ENCODE data around the gene POLDIP2. TPM values are rescaled to one million over a fixed set of nuclear protein-coding genes. Genes with fewer than 3 reads are reported as not detected.

POLDIP2 gene
- total and polyA plus RNA-seq, 12 donors = 74.2 to 204 (median 175) TPM

DNA sequence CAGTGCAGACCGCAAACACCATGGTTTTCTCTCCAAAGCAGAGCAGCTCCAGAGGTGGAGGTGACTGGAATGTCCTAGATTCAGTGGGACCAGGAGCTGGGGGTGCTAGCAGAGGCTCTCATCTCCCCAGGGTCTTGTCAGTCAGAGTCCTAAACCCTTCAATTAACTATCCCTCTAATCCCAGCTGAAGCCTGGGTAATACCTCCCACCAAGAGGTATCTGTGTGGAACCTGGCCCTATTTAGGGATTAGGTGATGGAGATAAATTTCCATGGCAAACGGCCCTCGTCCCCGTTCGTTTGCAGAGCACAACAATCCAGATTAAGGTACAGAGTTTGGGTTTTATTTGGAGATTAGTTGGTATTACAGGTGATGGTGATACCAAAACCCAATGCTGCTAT is 5.9 kb upstream of the POLDIP2 start:
- Histone ChIP-seq H3K4me3 (no peak overlapping the region), H3K36me3 (replicated peaks in 1 of 2) (peaks cover 0 to 55% of the 10 kb centered on the region in 2 donors), H3K9me3 (replicated peaks in 1 of 3) (no peaks in the 10 kb centered on the region), H3K4me1 (replicated peaks in 1 of 2) (peaks cover 4 to 5% of the 10 kb centered on the region in 2 donors), H3K27ac (no peak overlapping the region), H3K27me3 (no peaks in the 10 kb centered on the region)
- intact Hi-C loops (cut with DNase I) = no loop called here
- no peak for DNase-seq
- 91 to 96% (median 93%) methylated on average over 5 of the region's 5 CpGs for WGBS, 4 donors
- TF ChIP-seq, protein P1, sequence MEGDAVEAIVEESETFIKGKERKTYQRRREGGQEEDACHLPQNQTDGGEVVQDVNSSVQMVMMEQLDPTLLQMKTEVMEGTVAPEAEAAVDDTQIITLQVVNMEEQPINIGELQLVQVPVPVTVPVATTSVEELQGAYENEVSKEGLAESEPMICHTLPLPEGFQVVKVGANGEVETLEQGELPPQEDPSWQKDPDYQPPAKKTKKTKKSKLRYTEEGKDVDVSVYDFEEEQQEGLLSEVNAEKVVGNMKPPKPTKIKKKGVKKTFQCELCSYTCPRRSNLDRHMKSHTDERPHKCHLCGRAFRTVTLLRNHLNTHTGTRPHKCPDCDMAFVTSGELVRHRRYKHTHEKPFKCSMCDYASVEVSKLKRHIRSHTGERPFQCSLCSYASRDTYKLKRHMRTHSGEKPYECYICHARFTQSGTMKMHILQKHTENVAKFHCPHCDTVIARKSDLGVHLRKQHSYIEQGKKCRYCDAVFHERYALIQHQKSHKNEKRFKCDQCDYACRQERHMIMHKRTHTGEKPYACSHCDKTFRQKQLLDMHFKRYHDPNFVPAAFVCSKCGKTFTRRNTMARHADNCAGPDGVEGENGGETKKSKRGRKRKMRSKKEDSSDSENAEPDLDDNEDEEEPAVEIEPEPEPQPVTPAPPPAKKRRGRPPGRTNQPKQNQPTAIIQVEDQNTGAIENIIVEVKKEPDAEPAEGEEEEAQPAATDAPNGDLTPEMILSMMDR (IDR thresholded peaks at IDR 0.05) = no peak
- TF ChIP-seq POLR2A (IDR thresholded peaks at IDR 0.05) = no peak

DNA sequence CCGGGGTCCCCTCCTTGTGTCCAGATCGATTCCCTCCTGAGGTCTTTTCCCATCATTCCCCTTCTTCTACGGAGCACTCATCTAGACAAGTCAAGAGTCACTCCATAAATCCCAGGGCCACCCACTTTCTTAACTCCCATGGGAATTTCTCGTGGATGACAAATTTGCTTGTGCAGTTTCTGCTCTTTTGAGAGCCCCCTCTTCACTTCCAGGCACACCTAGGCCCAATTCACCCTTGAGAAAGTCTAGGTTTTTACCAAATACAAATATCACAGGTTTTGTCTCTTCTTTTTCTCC is 522 bp upstream of the POLDIP2 start:
- 3 to 6% (median 3%) methylated on average over 4 of the region's 4 CpGs for WGBS, 4 donors
- Histone ChIP-seq H3K4me3 (peak overlapping the region; percentile 31 to 97 (median 70)), H3K36me3 (replicated peaks in 1 of 2) (peaks cover 0 to 67% of the 10 kb centered on the region in 2 donors), H3K4me1 (replicated peaks in 1 of 2) (peaks cover 16 to 21% of the 10 kb centered on the region in 2 donors), H3K27ac (peak overlapping the region in 4 of 5 donors; percentile 59 to 97 (median 90)), H3K27me3 (no peaks in the 10 kb centered on the region), H3K9me3 (replicated peaks in 1 of 3) (no peaks in the 10 kb centered on the region)
- intact Hi-C loops (cut with DNase I) = no loop called here
- DNase-seq = no peak
- TF ChIP-seq, protein P1 (IDR thresholded peaks at IDR 0.05) = no peak
- no peak for TF ChIP-seq POLR2A (IDR thresholded peaks at IDR 0.05)

DNA sequence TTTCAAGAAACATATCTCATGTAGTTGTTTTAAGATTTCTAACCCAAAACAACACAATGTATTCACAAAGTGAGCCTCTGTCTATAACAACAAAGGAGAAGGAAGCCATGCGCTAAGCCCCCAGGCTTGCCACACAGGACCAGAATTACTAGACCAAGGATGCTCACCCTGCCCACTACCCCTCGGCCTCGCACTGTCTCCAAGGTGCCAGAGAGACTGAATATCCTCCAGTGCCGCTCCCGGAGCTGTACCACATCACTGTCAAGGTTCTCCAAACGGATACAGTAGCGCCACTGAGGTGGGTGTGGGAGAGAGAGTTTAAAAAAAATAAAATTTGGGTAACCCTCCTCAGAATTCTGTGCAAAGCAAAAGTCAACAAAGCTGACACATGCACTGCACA is 7.1 kb downstream of the POLDIP2 start:
- intact Hi-C loops (cut with DNase I) = no loop called here
- Histone ChIP-seq H3K4me1 (replicated peaks in 1 of 2) (peaks cover 24 to 35% of the 10 kb centered on the region in 2 donors), H3K36me3 (replicated peaks in 1 of 2) (peaks cover 0 to 87% of the 10 kb centered on the region in 2 donors), H3K4me3 (no peak overlapping the region), H3K27me3 (no peaks in the 10 kb centered on the region), H3K9me3 (replicated peaks in 1 of 3) (no peaks in the 10 kb centered on the region), H3K27ac (no peak overlapping the region)
- no peak for DNase-seq
- TF ChIP-seq, protein P1 (IDR thresholded peaks at IDR 0.05) = no peak
- TF ChIP-seq POLR2A (IDR thresholded peaks at IDR 0.05) = no peak
- WGBS, 4 donors = 81 to 90% (median 84%) methylated on average over 7 of the region's 7 CpGs

DNA sequence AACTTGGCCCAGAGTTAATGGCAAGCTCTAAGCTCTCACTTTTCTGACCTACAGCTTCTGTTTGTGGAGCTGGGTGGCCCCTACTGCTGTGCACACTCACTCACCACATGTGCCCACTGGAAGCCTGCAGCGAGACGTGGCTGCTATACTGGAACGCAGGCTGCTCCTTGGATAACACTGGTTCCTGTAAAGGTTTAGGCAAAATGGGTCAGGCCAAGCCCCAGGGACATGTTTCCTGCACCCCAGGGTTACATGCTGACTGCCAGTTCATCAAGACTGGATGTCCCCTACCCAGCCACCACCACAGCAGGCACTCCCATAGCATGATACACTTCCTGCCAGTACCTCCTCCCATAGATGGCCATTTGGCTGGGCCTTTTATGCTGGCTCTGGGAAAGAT is 8.3 kb downstream of the POLDIP2 start:
- Histone ChIP-seq H3K36me3 (replicated peaks in 1 of 2) (peaks cover 0 to 88% of the 10 kb centered on the region in 2 donors), H3K4me3 (no peak overlapping the region), H3K4me1 (replicated peaks in 1 of 2) (peaks cover 27 to 38% of the 10 kb centered on the region in 2 donors), H3K9me3 (replicated peaks in 1 of 3) (no peaks in the 10 kb centered on the region), H3K27ac (peak overlapping the region in 2 of 5 donors; percentile 34 to 93), H3K27me3 (no peaks in the 10 kb centered on the region)
- TF ChIP-seq, protein P1 (IDR thresholded peaks at IDR 0.05) = no peak
- TF ChIP-seq POLR2A (IDR thresholded peaks at IDR 0.05) = no peak
- intact Hi-C loops (cut with DNase I) = no loop called here
- DNase-seq = no peak
- 80 to 95% (median 81%) methylated on average over 3 of the region's 3 CpGs for WGBS, 4 donors
